Measurements from ENCODE around the gene VAV2. TPM values are rescaled to one million over a fixed set of nuclear protein-coding genes. Genes with fewer than 3 reads are reported as not detected.

The VAV2 gene
- total and polyA plus RNA-seq, 4 donors = 13.0 to 28.2 (median 16.3) TPM

DNA sequence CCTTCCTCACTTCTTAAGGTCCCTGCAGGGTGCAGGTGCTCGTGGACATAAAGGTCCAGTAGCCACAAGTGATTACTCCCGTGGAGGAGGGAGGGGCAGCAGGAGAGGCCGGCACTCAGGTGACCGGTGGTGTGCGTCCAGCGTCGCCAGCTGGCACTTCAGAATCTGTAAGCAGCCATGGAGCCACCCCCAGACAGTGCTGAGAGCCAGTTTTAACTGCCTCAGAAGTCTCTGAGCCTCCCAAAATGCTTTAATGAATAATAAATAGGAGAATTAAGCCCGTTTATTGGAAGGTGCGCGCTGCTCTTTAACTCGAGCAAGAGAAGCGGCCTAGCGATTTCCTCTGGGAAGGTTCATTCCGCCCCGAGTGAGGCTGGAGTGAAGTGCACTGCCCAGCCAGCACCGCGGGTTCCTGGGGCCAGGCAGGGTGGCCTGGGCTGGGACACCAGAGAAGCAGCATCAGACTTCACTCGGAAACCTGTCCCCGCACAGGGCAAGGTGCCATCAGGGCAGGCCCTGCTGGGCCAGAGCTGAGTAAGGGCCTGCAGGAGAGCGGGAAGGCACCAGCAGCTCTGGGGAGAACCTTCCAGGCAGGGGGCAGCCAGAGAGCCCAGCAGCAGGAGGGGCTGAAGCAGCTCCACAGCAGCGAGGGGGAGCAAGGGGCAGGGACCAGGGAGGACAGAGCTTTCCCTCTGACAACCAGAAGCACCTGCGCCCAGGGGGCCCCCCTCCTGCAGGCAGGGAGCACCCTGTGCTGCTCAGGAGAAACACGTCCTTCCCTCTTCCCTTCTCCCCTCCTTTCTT is 61.2 kb downstream of the VAV2 start:
- H3K36me3 ChIP-seq (ENCODE audit: control insufficient read depth in 4 of 4, insufficient read depth in 4 of 4, low read length in 4 of 4) = peaks cover 0 to 13% (median 1%) of the 10 kb centered on the region in 4 donors
- H3K27me3 ChIP-seq (ENCODE audit: control insufficient read depth in 3 of 3, insufficient read depth in 3 of 3, low read length in 2 of 3) = no peaks in the 10 kb centered on the region
- no peak overlapping the region for H3K27ac ChIP-seq (ENCODE audit: low read depth in 1 of 2, low read length in 1 of 2)
- H3K9me3 ChIP-seq (ENCODE audit: control insufficient read depth in 4 of 4, insufficient read depth in 3 of 4, low read length in 3 of 4) = no peaks in the 10 kb centered on the region
- TF ChIP-seq, protein P1, sequence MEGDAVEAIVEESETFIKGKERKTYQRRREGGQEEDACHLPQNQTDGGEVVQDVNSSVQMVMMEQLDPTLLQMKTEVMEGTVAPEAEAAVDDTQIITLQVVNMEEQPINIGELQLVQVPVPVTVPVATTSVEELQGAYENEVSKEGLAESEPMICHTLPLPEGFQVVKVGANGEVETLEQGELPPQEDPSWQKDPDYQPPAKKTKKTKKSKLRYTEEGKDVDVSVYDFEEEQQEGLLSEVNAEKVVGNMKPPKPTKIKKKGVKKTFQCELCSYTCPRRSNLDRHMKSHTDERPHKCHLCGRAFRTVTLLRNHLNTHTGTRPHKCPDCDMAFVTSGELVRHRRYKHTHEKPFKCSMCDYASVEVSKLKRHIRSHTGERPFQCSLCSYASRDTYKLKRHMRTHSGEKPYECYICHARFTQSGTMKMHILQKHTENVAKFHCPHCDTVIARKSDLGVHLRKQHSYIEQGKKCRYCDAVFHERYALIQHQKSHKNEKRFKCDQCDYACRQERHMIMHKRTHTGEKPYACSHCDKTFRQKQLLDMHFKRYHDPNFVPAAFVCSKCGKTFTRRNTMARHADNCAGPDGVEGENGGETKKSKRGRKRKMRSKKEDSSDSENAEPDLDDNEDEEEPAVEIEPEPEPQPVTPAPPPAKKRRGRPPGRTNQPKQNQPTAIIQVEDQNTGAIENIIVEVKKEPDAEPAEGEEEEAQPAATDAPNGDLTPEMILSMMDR (IDR thresholded peaks at IDR 0.05; ENCODE audit: control extremely low read depth, extremely low read depth) = no peak
- no peak overlapping the region for H3K9ac ChIP-seq (ENCODE audit: insufficient read depth in 1 of 2, low read length in 2 of 2)
- peaks cover 0 to 26% (median 10%) of the 10 kb centered on the region in 5 donors for H3K4me1 ChIP-seq (ENCODE audit: control insufficient read depth in 5 of 5, insufficient read depth in 5 of 5, low read length in 5 of 5)
- WGBS, 2 donors = 78 to 83% methylated on average over 22 to 23 of the region's 23 CpGs
- H3K4me3 ChIP-seq = no peak overlapping the region
- ATAC-seq (ENCODE audit: insufficient read depth, low FRiP score) (no peak), DNase-seq (no peak)

DNA sequence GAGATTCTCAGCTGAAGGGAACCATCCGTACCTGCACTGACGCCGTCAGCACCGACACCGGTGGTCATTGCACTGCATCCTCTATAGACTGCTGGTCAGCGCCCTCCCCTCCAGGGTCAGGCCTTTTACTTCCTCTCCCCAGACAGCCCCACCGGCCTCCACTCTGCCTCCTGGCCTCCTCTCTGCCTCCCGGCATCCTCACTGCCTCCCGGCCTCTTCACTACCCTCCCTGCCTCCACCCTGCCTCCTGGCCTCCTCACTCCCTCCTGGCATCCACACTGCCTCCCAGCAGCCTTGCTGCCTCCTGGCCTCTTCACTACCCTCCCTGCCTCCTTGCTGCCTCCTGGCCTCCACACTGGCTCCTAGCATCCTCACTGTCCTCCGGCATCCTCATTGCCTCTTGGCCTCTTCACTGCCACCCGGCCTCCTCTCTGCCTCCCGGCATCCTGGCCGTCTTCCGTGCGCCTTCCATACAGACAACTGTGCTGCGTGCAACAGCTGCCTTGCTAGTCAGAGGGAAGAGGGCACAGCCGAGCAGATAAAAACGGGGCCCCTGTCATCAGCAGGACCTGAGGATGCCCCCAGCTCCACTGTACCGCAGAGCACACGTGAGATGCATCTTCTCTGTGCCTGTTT is 62.0 kb downstream of the VAV2 start:
- Histone ChIP-seq H3K36me3 (ENCODE audit: control insufficient read depth in 4 of 4, insufficient read depth in 4 of 4, low read length in 4 of 4) (peaks cover 0 to 13% (median 1%) of the 10 kb centered on the region in 4 donors), H3K9ac (ENCODE audit: insufficient read depth in 1 of 2, low read length in 2 of 2) (no peak overlapping the region), H3K27me3 (ENCODE audit: control insufficient read depth in 3 of 3, insufficient read depth in 3 of 3, low read length in 2 of 3) (no peaks in the 10 kb centered on the region), H3K4me3 (no peak overlapping the region), H3K4me1 (ENCODE audit: control insufficient read depth in 5 of 5, insufficient read depth in 5 of 5, low read length in 5 of 5) (peaks cover 0 to 19% (median 6%) of the 10 kb centered on the region in 5 donors), H3K27ac (ENCODE audit: low read depth in 1 of 2, low read length in 1 of 2) (no peak overlapping the region), H3K9me3 (ENCODE audit: control insufficient read depth in 4 of 4, insufficient read depth in 3 of 4, low read length in 3 of 4) (no peaks in the 10 kb centered on the region)
- DNase-seq (no peak), ATAC-seq (ENCODE audit: insufficient read depth, low FRiP score) (no peak)
- TF ChIP-seq, protein P1 (IDR thresholded peaks at IDR 0.05; ENCODE audit: control extremely low read depth, extremely low read depth) = no peak
- WGBS, 2 donors = 81 to 84% methylated on average over 20 of the region's 20 CpGs

DNA sequence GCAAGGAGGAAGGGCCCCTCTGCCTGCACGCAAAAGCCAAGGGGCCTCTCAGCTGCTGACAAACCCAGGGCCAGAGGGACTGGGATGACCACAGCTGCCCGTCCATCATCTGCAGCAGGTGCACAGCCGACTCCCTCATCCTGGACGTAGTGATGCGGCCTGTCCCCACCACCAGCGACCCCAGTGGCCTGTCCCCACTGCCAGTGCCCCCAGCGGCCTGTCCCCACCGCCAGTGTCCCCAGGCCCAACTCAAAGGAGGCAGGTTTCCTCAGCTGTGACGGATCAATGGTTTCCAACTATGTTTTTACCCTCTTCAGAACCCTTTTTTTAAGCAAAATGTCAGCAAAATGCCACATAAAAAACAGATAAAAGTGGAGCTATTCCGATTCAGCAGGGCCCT is 62.5 kb downstream of the VAV2 start:
- ATAC-seq (ENCODE audit: insufficient read depth, low FRiP score) = no peak
- DNase-seq = no peak
- WGBS, 2 donors = 89 to 90% methylated on average over 10 of the region's 10 CpGs

More for the DNA sequence above, 62.5 kb downstream of the VAV2 start:
- H3K36me3 ChIP-seq (ENCODE audit: control insufficient read depth in 4 of 4, insufficient read depth in 4 of 4, low read length in 4 of 4) = peaks cover 0 to 13% (median 2%) of the 10 kb centered on the region in 4 donors
- H3K27ac ChIP-seq (ENCODE audit: low read depth in 1 of 2, low read length in 1 of 2) = no peak overlapping the region
- H3K27me3 ChIP-seq (ENCODE audit: control insufficient read depth in 3 of 3, insufficient read depth in 3 of 3, low read length in 2 of 3) = no peaks in the 10 kb centered on the region
- no peak overlapping the region for H3K9ac ChIP-seq (ENCODE audit: insufficient read depth in 1 of 2, low read length in 2 of 2)
- H3K4me3 ChIP-seq = no peak overlapping the region
- H3K9me3 ChIP-seq (ENCODE audit: control insufficient read depth in 4 of 4, insufficient read depth in 3 of 4, low read length in 3 of 4) = no peaks in the 10 kb centered on the region
- TF ChIP-seq, protein P1 (IDR thresholded peaks at IDR 0.05; ENCODE audit: control extremely low read depth, extremely low read depth) = no peak
- H3K4me1 ChIP-seq (ENCODE audit: control insufficient read depth in 5 of 5, insufficient read depth in 5 of 5, low read length in 5 of 5) = peaks cover 0 to 18% (median 6%) of the 10 kb centered on the region in 5 donors
